AG04450 (cell line): ENCODE results near the gene PCDHGB2. TPM values are rescaled to one million over a fixed set of nuclear protein-coding genes. Genes with fewer than 3 reads are reported as not detected.
A peak's percentile ranks its signal among the peaks of the same experiment; 100 is the strongest.
"Not testable (repeated sequence)": the region's sequence is repeated elsewhere in the genome, so short reads cannot be mapped to it uniquely, and the experiment has no call there.

Source experiments
- CTCF ChIA-PET: fragments of 300-600, 350-600 bp; formaldehyde crosslinking; extraction: SDS; loops from one replicate; lab custom pipeline; 2022; ENCODE audit warnings: antibody characterized with exemption, inconsistent platforms; lab: Charles Lee
- POLR2A ChIA-PET: fragments of 350-600 bp; formaldehyde crosslinking; extraction: SDS; loops from one replicate; lab custom pipeline; 2021; ENCODE audit warnings: antibody characterized with exemption, inconsistent platforms; lab: Yijun Ruan, JAX
- DNase-seq: peaks from one replicate; pipeline ENCODE4 v3.0.0-alpha.2; 2011; ENCODE audit warnings: low read depth, low spot score
- H3K27ac ChIP-seq: one replicate; pipeline ENCODE4 v1.5.1; 2012; ENCODE audit warnings: low read depth, low read length, control low read depth
- H3K27me3 ChIP-seq: one replicate; pipeline ENCODE4 v1.6.0; 2012; ENCODE audit warnings: low read length; ENCODE audit not compliant: control insufficient read depth, insufficient read depth
- H3K4me3 ChIP-seq: 2 replicates; pipeline ENCODE4 v1.5.1; 2011; ENCODE audit warnings: mild to moderate bottlenecking, low read depth, low read length, control low read depth
- H3K9me3 ChIP-seq: 2 replicates; pipeline ENCODE4 v1.5.1; 2012; ENCODE audit warnings: low read length; ENCODE audit not compliant: control insufficient read depth, insufficient read depth
- CTCF ChIP-seq: IDR thresholded peaks from 2 replicates; pipeline ENCODE4 v1.5.1; 2011; ENCODE audit warnings: low read depth, low read length, control low read depth, inconsistent platforms
- polyA plus RNA-seq: library from polyadenylated mRNA; depleted of rRNA; stranded (reverse); fragments of >200 nt; gene quantifications from 2 replicates; pipeline ENCODE4 v1.2.3, GENCODE V29; 2011

PCDHGB2 gene
- polyA plus RNA-seq, 1 experiment = 4.6 TPM

DNA sequence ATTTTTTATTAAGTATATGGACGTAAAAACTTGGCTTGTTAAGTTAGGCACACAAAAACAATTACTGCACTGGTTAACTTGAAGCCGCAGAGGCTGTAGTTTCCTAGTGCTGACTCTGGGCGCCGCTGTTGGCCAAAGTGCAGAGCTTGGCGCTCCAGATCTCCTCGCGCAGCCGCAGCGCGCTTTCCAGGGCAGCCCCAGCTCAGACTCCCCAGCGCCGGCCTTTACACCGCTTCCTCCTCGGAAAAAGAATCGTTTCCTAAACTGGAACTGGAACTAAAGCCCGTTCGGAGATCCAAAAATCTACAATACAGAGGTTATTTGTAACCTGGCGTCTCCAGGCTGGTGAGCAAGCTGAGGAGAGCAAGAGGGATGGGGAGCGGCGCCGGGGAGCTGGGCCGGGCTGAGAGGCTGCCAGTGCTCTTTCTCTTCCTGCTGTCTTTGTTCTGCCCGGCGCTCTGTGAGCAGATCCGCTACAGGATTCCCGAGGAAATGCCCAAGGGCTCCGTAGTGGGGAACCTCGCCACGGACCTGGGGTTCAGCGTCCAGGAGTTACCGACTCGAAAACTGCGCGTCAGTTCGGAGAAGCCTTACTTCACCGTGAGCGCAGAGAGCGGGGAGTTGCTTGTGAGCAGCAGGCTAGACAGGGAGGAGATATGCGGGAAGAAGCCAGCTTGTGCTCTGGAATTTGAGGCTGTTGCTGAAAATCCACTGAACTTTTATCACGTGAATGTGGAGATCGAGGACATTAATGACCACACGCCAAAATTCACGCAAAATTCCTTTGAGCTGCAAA lies 38.2 kb downstream of the PCDHGB2 start, which contains the start of gene PCDHGB5:
PCDHGB5 (plus strand) TSS at position 192 of the 796 bp plus-strand sequence; CDS start at position 373, 181 bp downstream.
- TF ChIP-seq CTCF = peak; percentile 50
- Histone ChIP-seq H3K4me3 (peak within 1 kb of the TSS; percentile 41), H3K9me3 (peaks cover 61% of the 10 kb centered on the region)
- POLR2A ChIA-PET, H3K27ac ChIP-seq, DNase-seq, H3K27me3 ChIP-seq: not testable (repeated sequence)
- CTCF ChIA-PET = interaction anchor here (1.0 to 4.3 kb wide), 9 partner anchors 20 to 168 kb away, joined by 3 to 40 read pairs (median 4); partner anchors contain the start of genes PCDHGA1, PCDHGA12, PCDHGA2 and PCDHGB3

- Histone ChIP-seq H3K4me3 (no peak overlapping the region), H3K9me3 (peaks cover 61% of the 10 kb centered on the region), H3K27ac (no peak overlapping the region), H3K27me3 (no peaks in the 10 kb centered on the region)
- DNase-seq = no peak
- no peak for TF ChIP-seq CTCF
- CTCF ChIA-PET = interaction anchor here (1.7 to 4.3 kb wide), 2 partner anchors 31 to 165 kb away, joined by 3 to 40 read pairs; partner anchors contain the start of gene PCDHGA12
- POLR2A ChIA-PET = no interaction called here
These were observed 38.8 kb downstream of the PCDHGB2 start for GRCh38 chr5:141398608-141399007.

DNA sequence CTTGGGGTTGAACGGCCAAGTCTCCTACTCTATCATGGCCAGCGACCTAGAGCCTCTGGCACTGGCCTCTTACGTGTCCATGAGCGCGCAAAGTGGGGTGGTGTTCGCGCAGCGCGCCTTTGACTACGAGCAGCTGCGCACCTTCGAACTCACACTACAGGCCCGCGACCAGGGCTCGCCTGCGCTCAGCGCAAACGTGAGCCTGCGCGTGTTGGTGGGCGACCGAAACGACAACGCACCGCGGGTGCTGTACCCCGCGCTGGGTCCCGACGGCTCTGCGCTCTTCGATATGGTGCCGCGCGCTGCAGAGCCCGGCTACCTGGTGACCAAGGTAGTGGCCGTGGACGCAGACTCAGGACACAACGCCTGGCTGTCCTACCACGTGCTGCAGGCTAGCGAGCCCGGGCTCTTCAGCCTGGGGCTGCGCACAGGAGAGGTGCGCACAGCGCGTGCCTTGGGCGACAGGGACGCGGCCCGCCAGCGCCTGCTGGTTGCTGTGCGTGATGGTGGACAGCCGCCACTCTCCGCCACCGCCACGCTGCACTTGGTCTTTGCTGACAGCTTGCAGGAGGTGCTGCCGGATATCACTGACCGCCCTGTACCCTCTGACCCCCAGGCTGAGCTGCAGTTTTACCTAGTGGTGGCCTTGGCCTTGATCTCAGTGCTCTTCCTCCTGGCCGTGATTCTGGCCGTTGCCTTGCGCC lies 39.9 kb downstream of the PCDHGB2 start:
- Histone ChIP-seq H3K27me3 (no peaks in the 10 kb centered on the region), H3K9me3 (peaks cover 61% of the 10 kb centered on the region), H3K27ac (no peak overlapping the region), H3K4me3 (no peak overlapping the region)
- ChIA-PET CTCF (interaction anchor here (2.2 kb wide), 1 partner anchor 158 kb away, joined by 18 read pairs; no protein-coding TSS in a partner anchor), POLR2A (no interaction called here)
- no peak for TF ChIP-seq CTCF
- no peak for DNase-seq

- Histone ChIP-seq H3K4me3 (peak within 1 kb of the TSS; percentile 45), H3K9me3 (peaks cover 64% of the 10 kb centered on the region), H3K27me3 (no peaks in the 10 kb centered on the region), H3K27ac (peak within 1 kb of the TSS; percentile 47)
- DNase-seq = no peak
- ChIA-PET POLR2A (interaction anchor here (1.1 kb wide), 1 partner anchor 161 kb away, joined by 4 read pairs; no protein-coding TSS in a partner anchor), CTCF (interaction anchor here (0.9 to 2.0 kb wide), 6 partner anchors 10 to 165 kb away, joined by 3 to 18 read pairs (median 7); partner anchors contain the start of genes PCDHGA10 and PCDHGB7)
- peak; percentile 53 for TF ChIP-seq CTCF
These were observed 42.9 kb downstream of the PCDHGB2 start, which contains the start of gene PCDHGA9 for GRCh38 chr5:141402553-141403243. TSS of gene PCDHGA9 (plus strand) at chr5:141402778. CDS start at chr5:141402953, 175 bp downstream.
